GM13976 (cell line): ENCODE data around the gene C22orf23.

ENCODE experiments used
- DNase-seq: peaks from one replicate; pipeline ENCODE4 v3.0.0; 2012; ENCODE audit warnings: low spot score
- in situ Hi-C: fragments of 300-500 bp; cut with MboI; formaldehyde crosslinking; loops from one replicate; pipeline ENCODE4 v1.12.0; 2022; ENCODE audit warnings: low sequenced_read_pairs, mixed read lengths, inconsistent platforms; ENCODE audit not compliant: unreplicated experiment
- TF ChIP-seq, protein P1 (sequence below): IDR thresholded peaks from 2 replicates; pipeline ENCODE4 v1.5.1; 2012; ENCODE audit warnings: borderline replicate concordance, mild to moderate bottlenecking; ENCODE audit not compliant: insufficient read depth; ENCODE audit errors: extremely low read depth, missing control alignments, control extremely low read depth

C22orf23 gene

DNA sequence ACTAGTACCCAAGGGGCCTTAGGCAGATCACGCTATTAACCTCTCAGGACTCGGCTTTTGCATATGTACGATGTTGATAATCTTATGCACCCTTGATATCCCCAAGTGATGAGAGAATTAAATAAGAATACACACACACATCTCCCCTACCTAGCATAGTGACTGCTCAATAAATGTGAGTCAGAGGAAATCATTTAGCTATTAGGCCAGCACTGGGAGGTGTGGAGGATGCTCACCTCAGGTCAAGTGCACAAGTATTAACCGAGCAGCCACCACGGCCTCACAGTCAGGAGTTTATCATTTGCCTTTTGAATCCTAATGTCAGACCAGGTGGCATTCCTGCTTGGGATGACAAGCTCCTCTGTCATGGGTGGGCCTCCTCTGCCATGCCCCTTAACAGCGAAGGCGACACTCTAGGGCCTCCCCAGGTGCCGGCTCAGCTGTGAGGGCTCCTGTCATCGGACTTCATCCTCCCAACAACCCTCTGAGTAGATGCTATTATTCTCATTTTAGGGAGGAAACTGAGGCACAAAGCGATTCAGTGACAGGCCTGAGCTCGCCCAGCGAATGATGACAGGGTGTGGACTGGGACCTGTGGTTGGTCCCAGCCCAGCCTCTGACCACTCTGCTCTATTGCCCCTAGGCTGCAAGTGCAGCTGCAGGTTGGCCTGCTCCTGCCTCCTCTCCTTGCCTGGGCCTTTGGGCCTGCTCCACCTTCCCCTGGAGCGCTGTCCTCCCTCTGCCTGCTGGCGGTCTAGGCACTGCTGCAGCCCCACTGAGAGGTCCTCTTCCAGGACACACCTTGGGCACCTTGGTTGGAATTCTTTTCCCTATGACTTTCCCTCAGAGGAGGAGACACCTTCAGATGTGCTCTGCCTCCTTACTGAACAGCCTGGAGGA is 36.0 kb upstream of the C22orf23 start:
- TF ChIP-seq, protein P1, sequence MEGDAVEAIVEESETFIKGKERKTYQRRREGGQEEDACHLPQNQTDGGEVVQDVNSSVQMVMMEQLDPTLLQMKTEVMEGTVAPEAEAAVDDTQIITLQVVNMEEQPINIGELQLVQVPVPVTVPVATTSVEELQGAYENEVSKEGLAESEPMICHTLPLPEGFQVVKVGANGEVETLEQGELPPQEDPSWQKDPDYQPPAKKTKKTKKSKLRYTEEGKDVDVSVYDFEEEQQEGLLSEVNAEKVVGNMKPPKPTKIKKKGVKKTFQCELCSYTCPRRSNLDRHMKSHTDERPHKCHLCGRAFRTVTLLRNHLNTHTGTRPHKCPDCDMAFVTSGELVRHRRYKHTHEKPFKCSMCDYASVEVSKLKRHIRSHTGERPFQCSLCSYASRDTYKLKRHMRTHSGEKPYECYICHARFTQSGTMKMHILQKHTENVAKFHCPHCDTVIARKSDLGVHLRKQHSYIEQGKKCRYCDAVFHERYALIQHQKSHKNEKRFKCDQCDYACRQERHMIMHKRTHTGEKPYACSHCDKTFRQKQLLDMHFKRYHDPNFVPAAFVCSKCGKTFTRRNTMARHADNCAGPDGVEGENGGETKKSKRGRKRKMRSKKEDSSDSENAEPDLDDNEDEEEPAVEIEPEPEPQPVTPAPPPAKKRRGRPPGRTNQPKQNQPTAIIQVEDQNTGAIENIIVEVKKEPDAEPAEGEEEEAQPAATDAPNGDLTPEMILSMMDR: no peak
- no peak for DNase-seq
- in situ Hi-C loops: no loop called here

DNA sequence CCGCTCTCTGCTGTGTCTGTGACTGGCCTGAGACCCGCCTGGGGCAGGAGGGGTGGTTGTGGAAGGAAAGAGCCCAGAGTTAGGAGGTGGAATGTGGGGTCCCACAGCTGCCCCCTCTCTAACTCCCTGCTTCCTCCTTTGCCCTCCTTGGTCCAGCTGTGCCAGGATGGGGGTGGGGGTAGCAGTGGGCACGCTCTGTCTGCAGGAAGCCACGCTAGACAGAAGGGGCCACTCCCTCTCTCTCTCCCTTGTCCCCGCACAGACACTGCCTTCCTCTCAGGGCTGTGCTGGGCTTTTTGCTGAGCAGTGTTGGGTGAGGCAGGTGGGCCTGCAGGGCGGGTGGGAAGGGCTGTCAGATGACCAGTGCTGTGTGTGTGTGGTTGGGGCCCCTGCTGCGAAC is 33.0 kb upstream of the C22orf23 start:
- in situ Hi-C loops: no loop called here
- TF ChIP-seq, protein P1: no peak
- no peak for DNase-seq

DNA sequence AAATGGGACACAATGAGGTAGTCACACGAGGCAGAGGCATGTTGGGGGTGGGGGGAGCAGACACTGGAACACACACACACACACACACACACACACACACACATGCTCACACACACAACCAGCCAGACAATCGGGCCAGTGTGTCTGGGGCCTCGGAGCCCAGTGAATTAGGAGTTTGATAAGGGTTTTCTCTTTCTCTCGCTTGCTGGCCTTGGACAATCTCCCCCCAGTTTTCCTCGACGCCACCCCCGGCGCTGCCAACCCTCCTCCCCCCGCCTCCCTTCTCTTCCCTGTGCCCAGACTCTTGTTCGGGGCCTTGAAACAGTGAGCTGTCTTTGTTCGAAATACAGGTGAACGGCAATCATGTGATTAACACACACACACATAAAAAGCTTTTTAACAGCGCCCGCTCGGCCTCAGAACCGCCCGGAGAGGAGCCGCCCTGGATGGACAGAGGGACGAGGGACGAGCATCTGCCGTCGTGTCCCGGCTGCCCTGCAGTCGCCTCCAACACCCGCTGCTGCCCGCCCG is 32.4 kb upstream of the C22orf23 start:
- in situ Hi-C loops: no loop called here
- no peak for DNase-seq
- TF ChIP-seq, protein P1: no peak

DNA sequence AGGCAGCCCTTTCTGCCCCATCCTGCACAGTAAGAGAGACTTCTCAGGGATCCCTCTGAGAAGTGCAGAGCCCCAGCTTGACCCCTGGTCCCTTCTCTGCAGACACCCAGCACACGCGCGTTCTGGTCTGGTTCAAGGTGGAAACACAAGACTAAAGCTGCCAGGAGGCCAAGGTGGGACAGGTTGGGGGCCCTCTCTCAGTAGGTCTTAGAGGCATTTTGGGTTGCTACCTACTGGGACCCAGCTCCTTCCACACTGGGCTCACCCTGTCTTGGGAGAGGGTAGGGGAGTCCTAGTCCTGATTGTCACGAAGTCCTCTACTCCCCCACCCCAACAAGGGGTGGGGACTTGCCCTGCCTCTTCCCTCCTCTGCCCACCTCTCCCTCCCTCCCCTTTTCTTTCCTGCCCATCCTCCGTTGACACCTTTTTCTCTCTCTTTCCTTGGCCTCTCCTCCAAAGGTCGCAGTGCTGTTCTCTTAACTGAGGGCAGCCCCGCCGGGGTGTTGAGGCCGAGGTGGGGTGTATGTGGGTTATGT is 31.7 kb upstream of the C22orf23 start:
- TF ChIP-seq, protein P1: no peak
- in situ Hi-C loops: no loop called here
- DNase-seq: no peak

DNA sequence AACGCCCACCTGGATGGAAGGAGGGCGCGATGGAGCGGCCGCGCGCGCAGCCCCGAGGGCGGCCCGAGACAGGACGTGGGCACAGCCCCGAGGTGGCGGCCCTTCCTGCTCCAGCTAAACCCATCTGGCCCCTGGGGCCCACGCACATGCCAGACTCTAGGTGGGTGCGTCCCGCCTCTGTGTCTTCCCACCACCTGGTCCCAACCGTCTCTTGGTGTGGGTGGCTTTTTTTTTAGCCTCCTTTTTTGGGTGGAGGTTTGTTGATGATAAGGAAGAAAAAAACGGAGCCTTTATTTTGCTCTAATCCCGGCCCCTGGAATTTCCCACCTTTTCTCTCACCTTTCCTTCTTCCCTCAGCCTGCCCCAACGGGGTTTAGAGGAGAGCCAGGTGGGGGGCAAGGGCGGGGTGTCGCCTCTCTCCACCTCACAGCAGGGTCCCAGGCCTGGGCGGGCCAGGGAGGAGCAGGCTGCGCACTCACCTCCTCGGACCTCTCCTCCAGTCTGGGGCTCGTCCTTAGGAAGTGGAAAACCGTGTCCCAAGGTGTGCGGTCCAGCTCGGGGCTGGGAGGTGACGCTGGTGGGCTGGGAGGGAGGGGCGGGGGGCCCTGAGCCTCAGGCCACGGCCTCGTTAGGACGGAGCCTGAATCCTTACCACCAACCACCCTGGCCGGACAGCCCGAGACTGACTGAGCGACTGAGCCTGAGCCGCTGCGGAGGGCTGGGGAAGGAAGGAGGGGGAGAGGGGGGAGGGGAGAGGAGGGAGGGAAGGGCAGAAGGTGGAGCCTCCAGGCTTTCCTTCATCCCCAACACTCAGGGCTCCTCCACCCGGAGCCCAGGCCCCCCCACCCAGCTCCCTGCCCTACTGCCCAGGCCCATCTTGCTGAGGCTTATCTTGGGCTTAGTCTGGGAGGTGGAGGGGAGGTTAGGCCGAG is 30.7 kb upstream of the C22orf23 start, which contains the start of gene SOX10:
TSS of gene SOX10 (minus strand) at position 696 of the 932 bp plus-strand sequence. CDS start 771 bp downstream, outside the sequence.
- in situ Hi-C loops: no loop called here
- DNase-seq: no peak
- TF ChIP-seq, protein P1: no peak
